GM12874 (cell line): ENCODE data around the gene XPR1.

Source experiments
- CTCF ChIP-seq: IDR thresholded peaks from 2 replicates; pipeline ENCODE4 v1.5.1; 2011; ENCODE audit warnings: low read depth, mild to moderate bottlenecking, control low read depth, low read length, moderate library complexity; ENCODE audit not compliant: insufficient read depth

The XPR1 gene

GRCh38 chr1:180937012-180937372 is 305.2 kb downstream of the XPR1 start:
- TF ChIP-seq CTCF, result no peak

GRCh38 chr1:180937624-180938225 is 305.9 kb downstream of the XPR1 start:
- no peak for TF ChIP-seq CTCF

- no peak for TF ChIP-seq CTCF
Measured at GRCh38 chr1:180939073-180939710, 307.4 kb downstream of the XPR1 start.

GRCh38 chr1:180939711-180940103 is 307.9 kb downstream of the XPR1 start:
- TF ChIP-seq CTCF, result no peak
